Measurements from ENCODE around the gene VOPP1. TPM values are rescaled to one million over a fixed set of nuclear protein-coding genes. Genes with fewer than 3 reads are reported as not detected.

VOPP1 gene
- total RNA-seq, 3 donors from 2014 or later, result 28.2 to 42.6 (median 40.8) TPM

GRCh38 chr7:55441774-55442522 lies 130.4 kb downstream of the VOPP1 start:
- H3K36me3 ChIP-seq, result no peaks in the 10 kb centered on the region
- no peak for TF ChIP-seq POLR2A (IDR thresholded peaks at IDR 0.05)
- TF ChIP-seq CTCF (IDR thresholded peaks at IDR 0.05), result no peak
- TF ChIP-seq POLR2AphosphoS5 (IDR thresholded peaks at IDR 0.05), result no peak
- no peak overlapping the region for H3K4me3 ChIP-seq
- no peaks in the 10 kb centered on the region for H3K9me3 ChIP-seq
- intact Hi-C loops (cut with DNase I; ENCODE audit: low total_unique reads), result no loop called here
- H3K27ac ChIP-seq, result no peak overlapping the region
- H3K27me3 ChIP-seq, result no peaks in the 10 kb centered on the region
- no peaks in the 10 kb centered on the region for H3K4me1 ChIP-seq
- no peak for DNase-seq (ENCODE audit: low spot score in 2 of 2)

- no peaks in the 10 kb centered on the region for H3K36me3 ChIP-seq
- H3K27me3 ChIP-seq, result no peaks in the 10 kb centered on the region
- H3K27ac ChIP-seq, result no peak overlapping the region
- H3K4me3 ChIP-seq, result no peak overlapping the region
- no peaks in the 10 kb centered on the region for H3K4me1 ChIP-seq
- TF ChIP-seq POLR2A (IDR thresholded peaks at IDR 0.05) (no peak), POLR2AphosphoS5 (IDR thresholded peaks at IDR 0.05) (no peak), CTCF (IDR thresholded peaks at IDR 0.05) (no peak)
- DNase-seq (ENCODE audit: low spot score in 2 of 2), result no peak
- intact Hi-C loops (cut with DNase I; ENCODE audit: low total_unique reads), result no loop called here
- no peaks in the 10 kb centered on the region for H3K9me3 ChIP-seq
Measured at GRCh38 chr7:55441002-55441401, 131.3 kb downstream of the VOPP1 start.

GRCh38 chr7:55440040-55440690 lies 132.1 kb downstream of the VOPP1 start:
- H3K36me3 ChIP-seq, result no peaks in the 10 kb centered on the region
- intact Hi-C loops (cut with DNase I; ENCODE audit: low total_unique reads), result no loop called here

DNA sequence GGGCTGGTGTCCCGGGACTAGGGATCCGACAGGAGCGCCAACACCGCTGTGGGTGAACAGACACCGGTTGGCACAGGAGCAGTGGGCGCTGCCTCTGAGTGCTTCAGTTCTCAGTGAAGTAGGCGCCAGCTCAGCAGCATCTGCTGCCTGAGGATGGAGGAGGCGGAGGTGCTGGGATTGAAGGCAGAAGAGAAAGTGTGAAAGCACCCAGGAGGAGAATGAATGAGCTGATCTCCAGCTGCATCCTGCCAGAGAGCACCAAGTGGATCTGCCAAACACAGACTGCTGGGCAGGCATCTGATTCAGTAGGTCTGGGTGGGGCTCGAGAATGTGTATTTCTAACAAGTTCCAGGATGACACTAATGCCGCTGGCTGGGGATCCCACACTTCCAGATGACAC lies 132.7 kb downstream of the VOPP1 start:
- intact Hi-C loops (cut with DNase I; ENCODE audit: low total_unique reads), result loop anchor here (5.0 kb wide), 1 partner anchor 523 kb away; the partner anchor contains the start of gene NIPSNAP2
- DNase-seq (ENCODE audit: low spot score in 2 of 2), result no peak
- Histone ChIP-seq H3K9me3 (no peaks in the 10 kb centered on the region), H3K4me3 (no peak overlapping the region), H3K27ac (no peak overlapping the region), H3K4me1 (no peaks in the 10 kb centered on the region), H3K27me3 (no peaks in the 10 kb centered on the region), H3K36me3 (no peaks in the 10 kb centered on the region)
- no peak for TF ChIP-seq POLR2AphosphoS5 (IDR thresholded peaks at IDR 0.05)
- TF ChIP-seq CTCF (IDR thresholded peaks at IDR 0.05), result no peak

More at GRCh38 chr7:55440040-55440690, 132.1 kb downstream of the VOPP1 start:
- TF ChIP-seq POLR2A (IDR thresholded peaks at IDR 0.05) (no peak), CTCF (IDR thresholded peaks at IDR 0.05) (no peak), POLR2AphosphoS5 (IDR thresholded peaks at IDR 0.05) (no peak)
- H3K4me3 ChIP-seq, result no peak overlapping the region
- H3K4me1 ChIP-seq, result no peaks in the 10 kb centered on the region
- H3K27ac ChIP-seq, result no peak overlapping the region
- no peaks in the 10 kb centered on the region for H3K9me3 ChIP-seq
- no peaks in the 10 kb centered on the region for H3K27me3 ChIP-seq
- DNase-seq (ENCODE audit: low spot score in 2 of 2), result no peak
